Type B pancreatic cell (in vitro differentiated cells): Measurements from ENCODE around the gene GMDS. TPM values are rescaled to one million over a fixed set of nuclear protein-coding genes. Genes with fewer than 3 reads are reported as not detected.

Source experiments
- DNase-seq: peaks from one replicate; pipeline ENCODE4 v3.0.0; 2021; ENCODE audit warnings: mixed read lengths; ENCODE audit not compliant: unreplicated experiment; ENCODE audit errors: extremely low spot score
- H3K27ac Mint-ChIP-seq: 2 replicates; pipeline ENCODE4 v1.8.0; 2021; ENCODE audit warnings: mild to moderate bottlenecking, mixed read lengths
- H3K27me3 Mint-ChIP-seq: 2 replicates; pipeline ENCODE4 v1.8.0; 2021; ENCODE audit warnings: mixed read lengths
- H3K36me3 Mint-ChIP-seq: 2 replicates; pipeline ENCODE4 v1.8.0; 2021; ENCODE audit warnings: mixed read lengths
- H3K4me1 Mint-ChIP-seq: one replicate; pipeline ENCODE4 v1.8.0; 2021; ENCODE audit warnings: mixed read lengths; ENCODE audit not compliant: unreplicated experiment
- H3K4me3 Mint-ChIP-seq: 2 replicates; pipeline ENCODE4 v1.8.0; 2021; ENCODE audit warnings: mild to moderate bottlenecking, mixed read lengths
- H3K9me3 Mint-ChIP-seq: 2 replicates; pipeline ENCODE4 v1.8.0; 2021; ENCODE audit warnings: mixed read lengths
- CTCF ChIP-seq: fragments of 200-600 bp; sonication (generic); conservative IDR thresholded peaks from 2 replicates; pipeline ENCODE4 v1.5.0; 2021; ENCODE audit warnings: antibody characterized with exemption, mild to moderate bottlenecking
- total RNA-seq: library from RNA; stranded (reverse); gene quantifications from 2 replicates; pipeline ENCODE4 v1.2.1, GENCODE V29; 2021; ENCODE audit warnings: low replicate concordance

The GMDS gene
- total RNA-seq, 1 donor from 2014 or later = 41.3 TPM

- H3K4me1 Mint-ChIP-seq = peaks cover 17% of the 10 kb centered on the region
- no peaks in the 10 kb centered on the region for H3K9me3 Mint-ChIP-seq
- H3K4me3 Mint-ChIP-seq = peak overlapping the region; percentile 58
- no peak for TF ChIP-seq CTCF
- H3K27ac Mint-ChIP-seq = peak overlapping the region; percentile 49
- no peak for DNase-seq
- H3K36me3 Mint-ChIP-seq = peaks cover 3% of the 10 kb centered on the region
- H3K27me3 Mint-ChIP-seq = no peaks in the 10 kb centered on the region
These were observed 140.9 kb downstream of the GMDS start for GRCh38 chr6:2104524-2104880.

- H3K4me1 Mint-ChIP-seq = peaks cover 11% of the 10 kb centered on the region
- peak; percentile 77 for TF ChIP-seq CTCF
- peak overlapping the region; percentile 58 for H3K4me3 Mint-ChIP-seq
- peaks cover under 1% of the 10 kb centered on the region for H3K36me3 Mint-ChIP-seq
- no peaks in the 10 kb centered on the region for H3K9me3 Mint-ChIP-seq
- peak overlapping the region; percentile 49 for H3K27ac Mint-ChIP-seq
- H3K27me3 Mint-ChIP-seq = no peaks in the 10 kb centered on the region
- no peak for DNase-seq
These were observed 141.5 kb downstream of the GMDS start for GRCh38 chr6:2103765-2104523.

- Mint-ChIP-seq H3K4me1 (peaks cover 5% of the 10 kb centered on the region), H3K4me3 (no peak overlapping the region), H3K27me3 (no peaks in the 10 kb centered on the region), H3K27ac (no peak overlapping the region), H3K36me3 (no peaks in the 10 kb centered on the region), H3K9me3 (no peaks in the 10 kb centered on the region)
- DNase-seq = no peak
- TF ChIP-seq CTCF = no peak
These were observed 142.4 kb downstream of the GMDS start for GRCh38 chr6:2102966-2103365.

- H3K4me3 Mint-ChIP-seq = no peak overlapping the region
- no peak for DNase-seq
- no peaks in the 10 kb centered on the region for H3K27me3 Mint-ChIP-seq
- H3K4me1 Mint-ChIP-seq = peaks cover 5% of the 10 kb centered on the region
- no peak for TF ChIP-seq CTCF
- no peaks in the 10 kb centered on the region for H3K36me3 Mint-ChIP-seq
- no peak overlapping the region for H3K27ac Mint-ChIP-seq
- H3K9me3 Mint-ChIP-seq = no peaks in the 10 kb centered on the region
These were observed 143.0 kb downstream of the GMDS start for GRCh38 chr6:2102316-2102883.

GRCh38 chr6:2101213-2101612 lies 144.2 kb downstream of the GMDS start:
- no peak overlapping the region for H3K27ac Mint-ChIP-seq
- no peak overlapping the region for H3K4me3 Mint-ChIP-seq
- H3K27me3 Mint-ChIP-seq = no peaks in the 10 kb centered on the region
- no peak for TF ChIP-seq CTCF
- H3K9me3 Mint-ChIP-seq = no peaks in the 10 kb centered on the region
- H3K36me3 Mint-ChIP-seq = no peaks in the 10 kb centered on the region
- H3K4me1 Mint-ChIP-seq = peaks cover 5% of the 10 kb centered on the region
- no peak for DNase-seq
